ENCODE measurements around the gene NDUFAF5. TPM values are rescaled to one million over a fixed set of nuclear protein-coding genes. Genes with fewer than 3 reads are reported as not detected.
A peak's percentile ranks its signal among the peaks of the same experiment; 100 is the strongest.
"Not testable (repeated sequence)": the region's sequence is repeated elsewhere in the genome, so short reads cannot be mapped to it uniquely, and the experiment has no call there.

The NDUFAF5 gene
- 38.8 and 62.8 TPM in 2 replicates for total RNA-seq (2014; rRNA removed; shearing (Covaris generic))

GRCh38 chr20:13784893-13785715 is at the start of gene NDUFAF5, which contains the start of gene ESF1:
NDUFAF5 (plus strand) TSS chr20:13785028; CDS start chr20:13785069, 41 bp downstream.
ESF1 (minus strand) TSS chr20:13784919; CDS start chr20:13783140, 1,779 bp downstream.
- peak; percentile 92 for DNase-seq (ENCODE audit: low spot score)

GRCh38 chr20:13735826-13736225 is 49.0 kb upstream of the NDUFAF5 start:
- no peak for DNase-seq (ENCODE audit: low spot score)

- no peak for DNase-seq (ENCODE audit: low spot score)
Observed at GRCh38 chr20:13736436-13737191, 48.2 kb upstream of the NDUFAF5 start.

- not testable (repeated sequence) for DNase-seq (ENCODE audit: low spot score)
Observed at GRCh38 chr20:13738187-13738586, 46.6 kb upstream of the NDUFAF5 start.

GRCh38 chr20:13739731-13740649 is 44.8 kb upstream of the NDUFAF5 start:
- no peak for DNase-seq (ENCODE audit: low spot score)

GRCh38 chr20:13741879-13742278 is 42.9 kb upstream of the NDUFAF5 start:
- DNase-seq (ENCODE audit: low spot score): peak; percentile 5

- no peak for DNase-seq (ENCODE audit: low spot score)
Observed at GRCh38 chr20:13744352-13744751, 40.5 kb upstream of the NDUFAF5 start.

GRCh38 chr20:13745784-13746183 is 39.0 kb upstream of the NDUFAF5 start:
- DNase-seq (ENCODE audit: low spot score): no peak

- DNase-seq (ENCODE audit: low spot score): no peak
Observed at GRCh38 chr20:13749811-13750210, 35.0 kb upstream of the NDUFAF5 start.

- DNase-seq (ENCODE audit: low spot score): no peak
Observed at GRCh38 chr20:13753436-13754036, 31.3 kb upstream of the NDUFAF5 start.

GRCh38 chr20:13755809-13756208 is 29.0 kb upstream of the NDUFAF5 start:
- DNase-seq (ENCODE audit: low spot score): no peak

- DNase-seq (ENCODE audit: low spot score): no peak
Observed at GRCh38 chr20:13756551-13756950, 28.3 kb upstream of the NDUFAF5 start.

GRCh38 chr20:13758884-13759283 is 25.9 kb upstream of the NDUFAF5 start:
- no peak for DNase-seq (ENCODE audit: low spot score)

GRCh38 chr20:13760451-13760946 is 24.3 kb upstream of the NDUFAF5 start:
- DNase-seq (ENCODE audit: low spot score): not testable (repeated sequence)

GRCh38 chr20:13765299-13765698 is 19.5 kb upstream of the NDUFAF5 start:
- peak; percentile 13 for DNase-seq (ENCODE audit: low spot score)

- DNase-seq (ENCODE audit: low spot score): no peak
Observed at GRCh38 chr20:13765868-13766416, 18.9 kb upstream of the NDUFAF5 start.

- no peak for DNase-seq (ENCODE audit: low spot score)
Observed at GRCh38 chr20:13770141-13770540, 14.7 kb upstream of the NDUFAF5 start.

GRCh38 chr20:13771853-13772453 is 12.9 kb upstream of the NDUFAF5 start:
- DNase-seq (ENCODE audit: low spot score): peak; percentile 15

GRCh38 chr20:13772529-13772928 is 12.3 kb upstream of the NDUFAF5 start:
- DNase-seq (ENCODE audit: low spot score): no peak

- DNase-seq (ENCODE audit: low spot score): no peak
Observed at GRCh38 chr20:13775867-13776266, 9.0 kb upstream of the NDUFAF5 start.
